Stimulated activated CD8-positive, alpha-beta memory T cell treated with anti-CD3 and anti-CD28 coated beads, Interleukin-4, amount 100 ng/mL, for 1 hour (primary cell): Measurements from ENCODE around the gene MAP2K2.
"Not testable (repeated sequence)": the region's sequence is repeated elsewhere in the genome, so short reads cannot be mapped to it uniquely, and the experiment has no call there.

ENCODE experiments used
- DNase-seq, 2 donors: peaks; one replicate each; pipeline ENCODE4 v3.0.0-alpha.2; 2020; ENCODE audit warnings: low read depth in 2 of 2, low spot score in 1 of 2

Gene MAP2K2

GRCh38 chr19:4130744-4131438, 7.0 kb upstream of the MAP2K2 start:
- no peak for DNase-seq

GRCh38 chr19:4129050-4129449, 5.1 kb upstream of the MAP2K2 start:
- DNase-seq: not testable (repeated sequence)

GRCh38 chr19:4127322-4127721, 3.4 kb upstream of the MAP2K2 start:
- not testable (repeated sequence) for DNase-seq

GRCh38 chr19:4124638-4125037, 716 bp upstream of the MAP2K2 start:
- no peak for DNase-seq

- DNase-seq: no peak
These were observed 1.4 kb downstream of the MAP2K2 start for GRCh38 chr19:4122480-4122879.

- DNase-seq: no peak
These were observed 2.1 kb downstream of the MAP2K2 start for GRCh38 chr19:4121815-4122214.

GRCh38 chr19:4121273-4121612, 2.7 kb downstream of the MAP2K2 start:
- DNase-seq: no peak

- no peak for DNase-seq
These were observed 3.2 kb downstream of the MAP2K2 start for GRCh38 chr19:4120559-4121272.

- no peak for DNase-seq
These were observed 4.2 kb downstream of the MAP2K2 start for GRCh38 chr19:4119763-4120162.

GRCh38 chr19:4115818-4116385, 8.0 kb downstream of the MAP2K2 start:
- DNase-seq: no peak

GRCh38 chr19:4115050-4115817, 8.7 kb downstream of the MAP2K2 start:
- peak; percentile 28 to 45 for DNase-seq

GRCh38 chr19:4114181-4114580, 9.7 kb downstream of the MAP2K2 start:
- no peak for DNase-seq

GRCh38 chr19:4113398-4114088, 10.4 kb downstream of the MAP2K2 start:
- DNase-seq: no peak

- DNase-seq: no peak
These were observed 11.6 kb downstream of the MAP2K2 start for GRCh38 chr19:4112367-4112766.

- no peak for DNase-seq
These were observed 14.3 kb downstream of the MAP2K2 start for GRCh38 chr19:4109626-4109945.

- peak; percentile 47 to 60 for DNase-seq
These were observed 14.9 kb downstream of the MAP2K2 start for GRCh38 chr19:4108767-4109625.

- no peak for DNase-seq
These were observed 20.9 kb downstream of the MAP2K2 start for GRCh38 chr19:4103080-4103433.

- DNase-seq: no peak
These were observed 21.4 kb downstream of the MAP2K2 start for GRCh38 chr19:4102339-4103079.

GRCh38 chr19:4101496-4101770, 22.5 kb downstream of the MAP2K2 start:
- no peak for DNase-seq
